HG03175 (cell line): ENCODE data around the gene ASXL3.

ENCODE experiments used
- ATAC-seq: cut with Tn5 transposase; IDR thresholded peaks from one replicate; pipeline ENCODE4 v1.9.1; 2021; ENCODE audit warnings: mild to moderate bottlenecking, moderate library complexity; ENCODE audit not compliant: unreplicated experiment

Gene ASXL3

GRCh38 chr18:33581856-33582255, 3.8 kb downstream of the ASXL3 start:
- ATAC-seq = no peak

- no peak for ATAC-seq
These were observed 5.9 kb downstream of the ASXL3 start for GRCh38 chr18:33583901-33584300.

- ATAC-seq = no peak
These were observed 6.8 kb downstream of the ASXL3 start for GRCh38 chr18:33584548-33585430.

- no peak for ATAC-seq
These were observed 7.4 kb downstream of the ASXL3 start for GRCh38 chr18:33585431-33585775.

- no peak for ATAC-seq
These were observed 10.3 kb downstream of the ASXL3 start for GRCh38 chr18:33588361-33588760.

- ATAC-seq = no peak
These were observed 15.2 kb downstream of the ASXL3 start for GRCh38 chr18:33593261-33593660.

GRCh38 chr18:33594799-33595198, 16.8 kb downstream of the ASXL3 start:
- ATAC-seq = no peak

- no peak for ATAC-seq
These were observed 18.3 kb downstream of the ASXL3 start for GRCh38 chr18:33596178-33596854.

- ATAC-seq = no peak
These were observed 22.8 kb downstream of the ASXL3 start for GRCh38 chr18:33600846-33601245.

- no peak for ATAC-seq
These were observed 25.4 kb downstream of the ASXL3 start for GRCh38 chr18:33603454-33603853.

- ATAC-seq = no peak
These were observed 27.2 kb downstream of the ASXL3 start for GRCh38 chr18:33605250-33605649.

- no peak for ATAC-seq
These were observed 28.6 kb downstream of the ASXL3 start for GRCh38 chr18:33606621-33607020.

GRCh38 chr18:33611525-33612135, 33.6 kb downstream of the ASXL3 start:
- no peak for ATAC-seq

GRCh38 chr18:33612632-33613031, 34.6 kb downstream of the ASXL3 start:
- no peak for ATAC-seq

GRCh38 chr18:33616556-33616955, 38.5 kb downstream of the ASXL3 start:
- no peak for ATAC-seq

- ATAC-seq = no peak
These were observed 49.1 kb downstream of the ASXL3 start for GRCh38 chr18:33627114-33627513.

GRCh38 chr18:33630476-33630875, 52.5 kb downstream of the ASXL3 start:
- ATAC-seq = no peak

GRCh38 chr18:33641141-33641540, 63.1 kb downstream of the ASXL3 start:
- no peak for ATAC-seq

- ATAC-seq = no peak
These were observed 66.5 kb downstream of the ASXL3 start for GRCh38 chr18:33644494-33644893.

- ATAC-seq = no peak
These were observed 69.3 kb downstream of the ASXL3 start for GRCh38 chr18:33647365-33647764.

GRCh38 chr18:33652635-33653034, 74.6 kb downstream of the ASXL3 start:
- no peak for ATAC-seq

- no peak for ATAC-seq
These were observed 75.2 kb downstream of the ASXL3 start for GRCh38 chr18:33653231-33653630.
